ENCODE data around the gene ISX.

DNA sequence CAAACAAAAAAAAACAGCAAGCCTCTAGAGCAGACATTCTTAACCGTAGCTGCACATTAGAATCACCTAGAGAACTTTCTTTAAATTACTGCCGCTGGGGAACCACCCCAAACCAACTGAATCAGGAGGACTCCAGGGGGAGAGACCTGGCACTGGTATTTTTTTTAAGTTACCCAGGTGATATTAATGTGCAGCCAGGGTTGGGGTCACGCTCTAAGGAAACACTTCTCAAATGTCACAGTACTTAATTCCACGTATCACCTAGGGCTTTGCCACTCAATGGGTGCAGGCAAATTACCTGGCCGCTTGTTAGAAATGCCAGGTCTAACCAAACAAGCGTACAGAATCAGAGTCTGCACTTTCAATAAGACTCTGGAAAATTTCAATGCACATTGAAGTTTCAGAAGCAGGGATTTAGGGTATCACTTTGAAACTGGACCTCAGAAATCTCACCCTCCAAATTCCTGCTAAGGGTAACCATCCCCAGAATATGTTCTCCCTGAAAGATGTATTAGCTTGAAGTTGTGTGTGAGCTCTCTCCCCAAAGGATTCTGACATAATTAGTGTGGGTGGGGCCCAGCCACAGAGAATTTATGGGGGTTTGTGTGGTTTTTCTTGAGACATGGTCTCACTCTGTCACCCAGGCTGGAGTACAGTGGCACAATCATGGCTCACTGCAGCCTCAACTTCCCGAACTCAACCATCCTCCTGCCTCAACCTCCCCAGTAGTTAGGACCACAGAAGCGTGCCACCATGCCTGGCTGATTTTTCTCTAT lies 12.7 kb upstream of the ISX start:
- TF ChIP-seq, protein P1, sequence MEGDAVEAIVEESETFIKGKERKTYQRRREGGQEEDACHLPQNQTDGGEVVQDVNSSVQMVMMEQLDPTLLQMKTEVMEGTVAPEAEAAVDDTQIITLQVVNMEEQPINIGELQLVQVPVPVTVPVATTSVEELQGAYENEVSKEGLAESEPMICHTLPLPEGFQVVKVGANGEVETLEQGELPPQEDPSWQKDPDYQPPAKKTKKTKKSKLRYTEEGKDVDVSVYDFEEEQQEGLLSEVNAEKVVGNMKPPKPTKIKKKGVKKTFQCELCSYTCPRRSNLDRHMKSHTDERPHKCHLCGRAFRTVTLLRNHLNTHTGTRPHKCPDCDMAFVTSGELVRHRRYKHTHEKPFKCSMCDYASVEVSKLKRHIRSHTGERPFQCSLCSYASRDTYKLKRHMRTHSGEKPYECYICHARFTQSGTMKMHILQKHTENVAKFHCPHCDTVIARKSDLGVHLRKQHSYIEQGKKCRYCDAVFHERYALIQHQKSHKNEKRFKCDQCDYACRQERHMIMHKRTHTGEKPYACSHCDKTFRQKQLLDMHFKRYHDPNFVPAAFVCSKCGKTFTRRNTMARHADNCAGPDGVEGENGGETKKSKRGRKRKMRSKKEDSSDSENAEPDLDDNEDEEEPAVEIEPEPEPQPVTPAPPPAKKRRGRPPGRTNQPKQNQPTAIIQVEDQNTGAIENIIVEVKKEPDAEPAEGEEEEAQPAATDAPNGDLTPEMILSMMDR (conservative IDR thresholded peaks at IDR 0.05 in 1 of 2, IDR thresholded peaks at IDR 0.05 in 1 of 2; ENCODE audit: low read depth in 1 of 2, low read length in 2 of 2) = no peak
- no peak for TF ChIP-seq EZH2 (IDR thresholded peaks at IDR 0.05; ENCODE audit: low read length, missing control alignments)

Measured in fibroblast of lung (primary cell).